ENCODE measurements around the gene ZFR.
"Not testable (repeated sequence)": the region's sequence is repeated elsewhere in the genome, so short reads cannot be mapped to it uniquely, and the experiment has no call there.

Gene ZFR

GRCh38 chr5:32369542-32370155, 74.9 kb downstream of the ZFR start:
- Histone ChIP-seq H3K9ac (ENCODE audit: low read length in 5 of 5) (no peak overlapping the region), H3K4me3 (ENCODE audit: low read depth in 1 of 5, low read length in 5 of 5) (no peak overlapping the region), H3K36me3 (ENCODE audit: control insufficient read depth in 5 of 5, insufficient read depth in 5 of 5, low read length in 5 of 5) (peaks cover 15 to 43% (median 28%) of the 10 kb centered on the region in 5 donors), H3K27ac (ENCODE audit: low read depth, low read length) (no peak overlapping the region), H3K9me3 (ENCODE audit: control insufficient read depth in 5 of 5, low read length in 5 of 5) (no peaks in the 10 kb centered on the region), H3K27me3 (ENCODE audit: control insufficient read depth in 5 of 5, insufficient read depth in 4 of 5, low read length in 5 of 5) (no peaks in the 10 kb centered on the region), H3K4me1 (ENCODE audit: control insufficient read depth in 5 of 5, insufficient read depth in 5 of 5, low read length in 5 of 5) (no peaks in the 10 kb centered on the region)

GRCh38 chr5:32369032-32369431, 75.5 kb downstream of the ZFR start:
- no peaks in the 10 kb centered on the region for H3K27me3 ChIP-seq (ENCODE audit: control insufficient read depth in 5 of 5, insufficient read depth in 4 of 5, low read length in 5 of 5)
- no peak overlapping the region for H3K27ac ChIP-seq (ENCODE audit: low read depth, low read length)
- H3K36me3 ChIP-seq (ENCODE audit: control insufficient read depth in 5 of 5, insufficient read depth in 5 of 5, low read length in 5 of 5): peaks cover 16 to 42% (median 28%) of the 10 kb centered on the region in 5 donors

DNA sequence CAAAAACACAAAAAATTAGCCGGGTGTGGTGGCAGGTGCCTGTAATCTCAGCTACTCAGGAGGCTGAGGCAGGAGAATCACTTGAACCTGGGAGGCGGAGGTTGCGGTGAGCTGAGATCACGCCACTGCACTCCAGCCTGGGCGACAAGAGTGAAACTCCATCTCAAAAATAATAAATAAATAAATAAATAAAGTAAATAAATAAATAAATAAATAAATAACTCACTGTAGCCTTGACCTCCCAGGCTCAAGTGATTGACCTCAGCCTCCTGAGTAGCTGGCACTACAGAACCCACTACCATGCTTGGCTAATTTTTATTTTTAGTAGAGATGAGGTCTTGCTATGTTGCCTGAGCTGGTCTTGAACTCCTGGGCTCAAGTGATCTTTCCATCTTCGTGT, 77.3 kb downstream of the ZFR start:
- not testable (repeated sequence) for H3K27ac ChIP-seq (ENCODE audit: low read depth, low read length); H3K9me3 ChIP-seq (ENCODE audit: control insufficient read depth in 5 of 5, low read length in 5 of 5); H3K4me1 ChIP-seq (ENCODE audit: control insufficient read depth in 5 of 5, insufficient read depth in 5 of 5, low read length in 5 of 5); H3K9ac ChIP-seq (ENCODE audit: low read length in 5 of 5); H3K4me3 ChIP-seq (ENCODE audit: low read depth in 1 of 5, low read length in 5 of 5); H3K27me3 ChIP-seq (ENCODE audit: control insufficient read depth in 5 of 5, insufficient read depth in 4 of 5, low read length in 5 of 5)
- H3K36me3 ChIP-seq (ENCODE audit: control insufficient read depth in 5 of 5, insufficient read depth in 5 of 5, low read length in 5 of 5): peaks cover 21 to 46% (median 34%) of the 10 kb centered on the region in 5 donors

More at GRCh38 chr5:32369032-32369431, 75.5 kb downstream of the ZFR start:
- Histone ChIP-seq H3K4me1 (ENCODE audit: control insufficient read depth in 5 of 5, insufficient read depth in 5 of 5, low read length in 5 of 5) (no peaks in the 10 kb centered on the region), H3K4me3 (ENCODE audit: low read depth in 1 of 5, low read length in 5 of 5) (no peak overlapping the region), H3K9ac (ENCODE audit: low read length in 5 of 5) (no peak overlapping the region), H3K9me3 (ENCODE audit: control insufficient read depth in 5 of 5, low read length in 5 of 5) (no peaks in the 10 kb centered on the region)

- H3K4me1 ChIP-seq (ENCODE audit: control insufficient read depth in 5 of 5, insufficient read depth in 5 of 5, low read length in 5 of 5): peaks cover 0 to 3% (median 0%) of the 10 kb centered on the region in 5 donors
- H3K9me3 ChIP-seq (ENCODE audit: control insufficient read depth in 5 of 5, low read length in 5 of 5): no peaks in the 10 kb centered on the region
- H3K27ac ChIP-seq (ENCODE audit: low read depth, low read length): no peak overlapping the region
- H3K27me3 ChIP-seq (ENCODE audit: control insufficient read depth in 5 of 5, insufficient read depth in 4 of 5, low read length in 5 of 5): no peaks in the 10 kb centered on the region
- H3K4me3 ChIP-seq (ENCODE audit: low read depth in 1 of 5, low read length in 5 of 5): no peak overlapping the region
- H3K9ac ChIP-seq (ENCODE audit: low read length in 5 of 5): no peak overlapping the region
- H3K36me3 ChIP-seq (ENCODE audit: control insufficient read depth in 5 of 5, insufficient read depth in 5 of 5, low read length in 5 of 5): peaks cover 14 to 41% (median 30%) of the 10 kb centered on the region in 5 donors
These were observed 78.9 kb downstream of the ZFR start for GRCh38 chr5:32365623-32366022.

DNA sequence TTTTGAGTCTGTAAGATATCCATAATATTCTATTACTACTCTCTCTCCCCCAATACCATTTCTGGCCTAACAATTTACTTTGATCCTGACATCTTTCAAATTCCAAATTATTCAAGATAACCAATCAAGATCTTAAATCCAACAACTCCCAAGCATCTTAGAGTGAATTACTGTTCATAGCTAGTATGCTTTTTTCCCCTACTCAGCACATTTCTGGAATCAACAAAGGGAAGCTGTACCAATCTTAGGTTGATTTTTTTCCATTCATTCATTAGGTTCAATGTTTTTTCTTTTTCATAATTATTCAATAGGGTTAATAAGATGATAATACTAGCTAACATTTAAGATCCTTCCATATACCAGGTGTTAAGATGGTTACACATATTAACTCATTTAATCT, 81.5 kb downstream of the ZFR start:
- Histone ChIP-seq H3K4me1 (ENCODE audit: control insufficient read depth in 5 of 5, insufficient read depth in 5 of 5, low read length in 5 of 5) (peaks cover 0 to 3% (median 0%) of the 10 kb centered on the region in 5 donors), H3K27ac (ENCODE audit: low read depth, low read length) (no peak overlapping the region), H3K36me3 (ENCODE audit: control insufficient read depth in 5 of 5, insufficient read depth in 5 of 5, low read length in 5 of 5) (peaks cover 18 to 50% (median 30%) of the 10 kb centered on the region in 5 donors), H3K9ac (ENCODE audit: low read length in 5 of 5) (no peak overlapping the region), H3K4me3 (ENCODE audit: low read depth in 1 of 5, low read length in 5 of 5) (no peak overlapping the region), H3K9me3 (ENCODE audit: control insufficient read depth in 5 of 5, low read length in 5 of 5) (no peaks in the 10 kb centered on the region), H3K27me3 (ENCODE audit: control insufficient read depth in 5 of 5, insufficient read depth in 4 of 5, low read length in 5 of 5) (no peaks in the 10 kb centered on the region)

- Histone ChIP-seq H3K36me3 (ENCODE audit: control insufficient read depth in 5 of 5, insufficient read depth in 5 of 5, low read length in 5 of 5) (peaks cover 18 to 52% (median 30%) of the 10 kb centered on the region in 5 donors), H3K4me3 (ENCODE audit: low read depth in 1 of 5, low read length in 5 of 5) (no peak overlapping the region)
These were observed 82.0 kb downstream of the ZFR start for GRCh38 chr5:32362527-32362926.

DNA sequence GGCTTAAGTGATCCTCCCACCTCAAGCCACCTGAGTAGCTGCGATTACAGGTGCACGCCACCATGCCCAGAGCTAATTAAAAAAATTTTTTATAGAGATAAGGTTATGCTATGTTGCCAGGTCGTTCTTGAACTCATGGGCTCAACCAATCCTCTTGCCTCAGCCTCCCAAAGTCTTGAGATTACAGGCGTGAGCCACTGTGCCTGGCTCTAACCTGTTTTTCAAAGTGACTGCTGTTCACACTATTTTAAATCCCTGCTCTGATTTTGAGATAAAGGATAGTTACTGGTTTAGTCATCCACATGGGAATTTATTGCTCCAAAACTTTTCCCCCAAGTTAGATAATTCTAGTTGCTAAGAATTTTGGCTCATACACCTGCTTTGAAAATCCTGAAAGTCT, 83.6 kb downstream of the ZFR start:
- Histone ChIP-seq H3K36me3 (ENCODE audit: control insufficient read depth in 5 of 5, insufficient read depth in 5 of 5, low read length in 5 of 5) (peaks cover 17 to 54% (median 33%) of the 10 kb centered on the region in 5 donors), H3K27ac (ENCODE audit: low read depth, low read length) (no peak overlapping the region), H3K9me3 (ENCODE audit: control insufficient read depth in 5 of 5, low read length in 5 of 5) (no peaks in the 10 kb centered on the region), H3K9ac (ENCODE audit: low read length in 5 of 5) (no peak overlapping the region), H3K27me3 (ENCODE audit: control insufficient read depth in 5 of 5, insufficient read depth in 4 of 5, low read length in 5 of 5) (no peaks in the 10 kb centered on the region), H3K4me1 (ENCODE audit: control insufficient read depth in 5 of 5, insufficient read depth in 5 of 5, low read length in 5 of 5) (peaks cover 0 to 3% (median 0%) of the 10 kb centered on the region in 5 donors), H3K4me3 (ENCODE audit: low read depth in 1 of 5, low read length in 5 of 5) (no peak overlapping the region)

More at GRCh38 chr5:32362527-32362926, 82.0 kb downstream of the ZFR start:
- Histone ChIP-seq H3K4me1 (ENCODE audit: control insufficient read depth in 5 of 5, insufficient read depth in 5 of 5, low read length in 5 of 5) (peaks cover 0 to 3% (median 0%) of the 10 kb centered on the region in 5 donors), H3K9me3 (ENCODE audit: control insufficient read depth in 5 of 5, low read length in 5 of 5) (no peaks in the 10 kb centered on the region), H3K27me3 (ENCODE audit: control insufficient read depth in 5 of 5, insufficient read depth in 4 of 5, low read length in 5 of 5) (no peaks in the 10 kb centered on the region), H3K27ac (ENCODE audit: low read depth, low read length) (no peak overlapping the region), H3K9ac (ENCODE audit: low read length in 5 of 5) (no peak overlapping the region)

- H3K27me3 ChIP-seq (ENCODE audit: control insufficient read depth in 5 of 5, insufficient read depth in 4 of 5, low read length in 5 of 5): no peaks in the 10 kb centered on the region
- no peak overlapping the region for H3K9ac ChIP-seq (ENCODE audit: low read length in 5 of 5)
- no peak overlapping the region for H3K27ac ChIP-seq (ENCODE audit: low read depth, low read length)
- no peak overlapping the region for H3K4me3 ChIP-seq (ENCODE audit: low read depth in 1 of 5, low read length in 5 of 5)
- H3K9me3 ChIP-seq (ENCODE audit: control insufficient read depth in 5 of 5, low read length in 5 of 5): no peaks in the 10 kb centered on the region
- peaks cover 18 to 58% (median 36%) of the 10 kb centered on the region in 5 donors for H3K36me3 ChIP-seq (ENCODE audit: control insufficient read depth in 5 of 5, insufficient read depth in 5 of 5, low read length in 5 of 5)
- H3K4me1 ChIP-seq (ENCODE audit: control insufficient read depth in 5 of 5, insufficient read depth in 5 of 5, low read length in 5 of 5): peaks cover 0 to 3% (median 0%) of the 10 kb centered on the region in 5 donors
These were observed 85.9 kb downstream of the ZFR start for GRCh38 chr5:32358611-32359010.

GRCh38 chr5:32357658-32358057, 86.9 kb downstream of the ZFR start:
- H3K4me1 ChIP-seq (ENCODE audit: control insufficient read depth in 5 of 5, insufficient read depth in 5 of 5, low read length in 5 of 5): peaks cover 0 to 3% (median 0%) of the 10 kb centered on the region in 5 donors
- peaks cover 18 to 53% (median 27%) of the 10 kb centered on the region in 5 donors for H3K36me3 ChIP-seq (ENCODE audit: control insufficient read depth in 5 of 5, insufficient read depth in 5 of 5, low read length in 5 of 5)
- H3K27me3 ChIP-seq (ENCODE audit: control insufficient read depth in 5 of 5, insufficient read depth in 4 of 5, low read length in 5 of 5): no peaks in the 10 kb centered on the region
- no peak overlapping the region for H3K9ac ChIP-seq (ENCODE audit: low read length in 5 of 5)
- no peaks in the 10 kb centered on the region for H3K9me3 ChIP-seq (ENCODE audit: control insufficient read depth in 5 of 5, low read length in 5 of 5)
- H3K27ac ChIP-seq (ENCODE audit: low read depth, low read length): no peak overlapping the region
- H3K4me3 ChIP-seq (ENCODE audit: low read depth in 1 of 5, low read length in 5 of 5): no peak overlapping the region

DNA sequence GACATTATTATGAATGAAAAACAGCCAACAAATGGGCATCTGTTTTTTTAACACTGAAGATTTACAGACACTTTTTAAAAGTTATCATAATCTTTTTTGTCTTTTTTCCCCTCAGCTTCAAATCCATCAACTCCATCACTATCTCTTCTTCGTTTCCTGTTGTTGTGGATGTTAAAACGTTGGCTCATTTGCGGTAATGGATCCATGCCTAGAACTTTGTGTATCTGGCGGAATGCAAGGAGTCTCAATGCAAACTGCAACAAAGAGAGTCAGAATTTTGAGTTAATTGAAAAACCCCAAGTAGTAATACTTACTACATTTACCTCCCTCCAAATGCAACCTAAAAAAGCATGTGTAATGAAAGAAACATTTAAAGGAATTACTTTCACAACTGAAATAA, 88.9 kb downstream of the ZFR start:
- H3K27me3 ChIP-seq (ENCODE audit: control insufficient read depth in 5 of 5, insufficient read depth in 4 of 5, low read length in 5 of 5): no peaks in the 10 kb centered on the region
- H3K9me3 ChIP-seq (ENCODE audit: control insufficient read depth in 5 of 5, low read length in 5 of 5): no peaks in the 10 kb centered on the region
- no peaks in the 10 kb centered on the region for H3K4me1 ChIP-seq (ENCODE audit: control insufficient read depth in 5 of 5, insufficient read depth in 5 of 5, low read length in 5 of 5)
- no peak overlapping the region for H3K4me3 ChIP-seq (ENCODE audit: low read depth in 1 of 5, low read length in 5 of 5)
- H3K9ac ChIP-seq (ENCODE audit: low read length in 5 of 5): no peak overlapping the region
- no peak overlapping the region for H3K27ac ChIP-seq (ENCODE audit: low read depth, low read length)
- H3K36me3 ChIP-seq (ENCODE audit: control insufficient read depth in 5 of 5, insufficient read depth in 5 of 5, low read length in 5 of 5): peaks cover 9 to 44% (median 18%) of the 10 kb centered on the region in 5 donors
